CD14-positive monocyte (primary cell): ENCODE measurements around the gene STPG3. TPM values are rescaled to one million over a fixed set of nuclear protein-coding genes. Genes with fewer than 3 reads are reported as not detected.

Experiments used
- DNase-seq, 3 donors: peaks; one replicate each; pipeline ENCODE4 v3.0.0-alpha.2; 2011 to 2022
- H2AFZ ChIP-seq: 2 replicates; pipeline ENCODE4 v1.6.0; 2012; ENCODE audit warnings: mild to moderate bottlenecking, low read depth, low read length, inconsistent platforms; ENCODE audit not compliant: insufficient read depth, poor library complexity, severe bottlenecking
- H3K27ac ChIP-seq, 2 donors: 1 replicate in 1 of 2; 2 replicates in 1 of 2; pipeline ENCODE4 v1.5.1; 2012 to 2013; ENCODE audit warnings: low read length in 2 of 2, control low read depth in 1 of 2, inconsistent platforms in 1 of 2, low read depth in 1 of 2, mild to moderate bottlenecking in 1 of 2
- H3K27me3 ChIP-seq, 2 donors: one replicate each; pipeline versions ENCODE4 v1.6.0 to v1.6.1; 2011 to 2013; ENCODE audit warnings: low read length in 2 of 2; ENCODE audit not compliant: control insufficient read depth in 2 of 2, insufficient read depth in 2 of 2
- H3K36me3 ChIP-seq, 2 donors: replicated peaks in 1 of 2; 1 replicate in 1 of 2; 2 replicates in 1 of 2; pipeline versions ENCODE4 v1.5.1 to v1.6.1; 2012 to 2013; ENCODE audit warnings: low read length in 2 of 2, control low read depth in 1 of 2, inconsistent platforms in 1 of 2, mild to moderate bottlenecking in 1 of 2; ENCODE audit not compliant: insufficient read depth in 2 of 2, control insufficient read depth in 1 of 2
- H3K4me1 ChIP-seq, 2 donors: 1 replicate in 1 of 2; 2 replicates in 1 of 2; pipeline versions ENCODE4 v1.5.1 to v1.6.1; 2012 to 2013; ENCODE audit warnings: low read length in 2 of 2, control low read depth in 1 of 2, inconsistent platforms in 1 of 2, mild to moderate bottlenecking in 1 of 2, moderate library complexity in 1 of 2; ENCODE audit not compliant: insufficient read depth in 2 of 2, control insufficient read depth in 1 of 2
- H3K4me2 ChIP-seq: replicated peaks from 2 replicates; pipeline ENCODE3; 2012; ENCODE audit warnings: low read length, moderate library complexity, mild to moderate bottlenecking; ENCODE audit not compliant: poor library complexity, severe bottlenecking; ENCODE audit errors: extremely low read depth
- H3K4me3 ChIP-seq, 3 experiments: fragments of 200-600 bp in 1 of 3; sonication (generic) in 1 of 3; replicated peaks in 1 of 3; 1 replicate in 2 of 3; 2 replicates in 1 of 3; pipeline ENCODE4 v1.5.1; 2011 to 2013; ENCODE audit warnings: low read length in 3 of 3, mild to moderate bottlenecking in 3 of 3, control low read depth in 2 of 3, low read depth in 2 of 3, inconsistent platforms in 1 of 3, moderate library complexity in 1 of 3
- H3K79me2 ChIP-seq: 2 replicates; pipeline ENCODE4 v1.6.0; 2012; ENCODE audit warnings: mild to moderate bottlenecking, control low read depth, inconsistent platforms, low read length, moderate library complexity; ENCODE audit not compliant: insufficient read depth
- H3K9ac ChIP-seq: 2 replicates; pipeline ENCODE4 v1.6.0; 2017; ENCODE audit warnings: low read length, mild to moderate bottlenecking; ENCODE audit not compliant: insufficient read depth, poor library complexity, severe bottlenecking
- H3K9me3 ChIP-seq, 2 donors: replicated peaks in 1 of 2; 1 replicate in 1 of 2; 2 replicates in 1 of 2; pipeline versions ENCODE4 v1.5.1 to v1.6.1; 2012 to 2013; ENCODE audit warnings: low read length in 2 of 2, control low read depth in 1 of 2; ENCODE audit not compliant: control insufficient read depth in 1 of 2, insufficient read depth in 1 of 2
- H4K20me1 ChIP-seq: 2 replicates; pipeline ENCODE4 v1.6.0; 2012; ENCODE audit warnings: mild to moderate bottlenecking, low read length, control low read depth, moderate library complexity; ENCODE audit not compliant: insufficient read depth
- H3K27ac Mint-ChIP-seq, 7 donors: one replicate each; pipeline ENCODE4 v1.8.0; 2020; ENCODE audit warnings: mild to moderate bottlenecking in 7 of 7, mixed read lengths in 7 of 7, moderate library complexity in 6 of 7, inconsistent platforms in 2 of 7
- H3K27me3 Mint-ChIP-seq, 3 donors: one replicate each; pipeline ENCODE4 v1.8.0; 2021 to 2022; ENCODE audit warnings: low read depth in 3 of 3, mild to moderate bottlenecking in 3 of 3, mixed read lengths in 3 of 3, moderate library complexity in 3 of 3, inconsistent platforms in 1 of 3
- H3K36me3 Mint-ChIP-seq, 2 donors: one replicate each; pipeline ENCODE4 v1.8.0; 2020; ENCODE audit warnings: mixed read lengths in 2 of 2, inconsistent platforms in 1 of 2, mild to moderate bottlenecking in 1 of 2
- H3K4me1 Mint-ChIP-seq: one replicate; pipeline ENCODE4 v1.8.0; 2020; ENCODE audit warnings: mild to moderate bottlenecking, mixed read lengths
- H3K4me3 Mint-ChIP-seq, 2 donors: one replicate each; pipeline ENCODE4 v1.8.0; 2020; ENCODE audit warnings: mild to moderate bottlenecking in 2 of 2, mixed read lengths in 2 of 2, moderate library complexity in 1 of 2
- H3K9me3 Mint-ChIP-seq, 7 donors: one replicate each; pipeline ENCODE4 v1.8.0; 2020 to 2022; ENCODE audit warnings: mixed read lengths in 7 of 7, mild to moderate bottlenecking in 6 of 7, moderate library complexity in 6 of 7, inconsistent platforms in 2 of 7
- WGBS: methylation state at CpG from one replicate; pipeline ENCODE4 v1.1.5; 2013; ENCODE audit warnings: missing lambda C conversion rate; ENCODE audit not compliant: insufficient coverage; 5-methylcytosine and 5-hydroxymethylcytosine counted together
- intact Hi-C, 2 donors: fragments of 100-400 bp; cut with micrococcal nuclease; formaldehyde crosslinking; loops; one replicate each; pipeline versions ENCODE4 v1.15.0 to v1.15.1; 2023
- polyA plus RNA-seq, 3 donors: library from polyadenylated mRNA; depleted of rRNA in 1 of 3; unstranded in 2 of 3; stranded (reverse) in 1 of 3; fragments of 300-500 nt in 2 of 3; fragments of >200 nt in 1 of 3; fragmentation: Illumina TruSeq in 2 of 3; gene quantifications; 1 replicate in 2 of 3; 2 replicates in 1 of 3; pipeline ENCODE4 v1.2.3, GENCODE V29; 2012 to 2021
- TF ChIP-seq, protein P1 (sequence below): fragments of 200-600 bp; IDR thresholded peaks from one replicate; pipeline ENCODE4 v1.8.0; 2022; ENCODE audit warnings: antibody characterized with exemption, mild to moderate bottlenecking

STPG3 gene
- polyA plus RNA-seq, 3 donors, result not detected

DNA sequence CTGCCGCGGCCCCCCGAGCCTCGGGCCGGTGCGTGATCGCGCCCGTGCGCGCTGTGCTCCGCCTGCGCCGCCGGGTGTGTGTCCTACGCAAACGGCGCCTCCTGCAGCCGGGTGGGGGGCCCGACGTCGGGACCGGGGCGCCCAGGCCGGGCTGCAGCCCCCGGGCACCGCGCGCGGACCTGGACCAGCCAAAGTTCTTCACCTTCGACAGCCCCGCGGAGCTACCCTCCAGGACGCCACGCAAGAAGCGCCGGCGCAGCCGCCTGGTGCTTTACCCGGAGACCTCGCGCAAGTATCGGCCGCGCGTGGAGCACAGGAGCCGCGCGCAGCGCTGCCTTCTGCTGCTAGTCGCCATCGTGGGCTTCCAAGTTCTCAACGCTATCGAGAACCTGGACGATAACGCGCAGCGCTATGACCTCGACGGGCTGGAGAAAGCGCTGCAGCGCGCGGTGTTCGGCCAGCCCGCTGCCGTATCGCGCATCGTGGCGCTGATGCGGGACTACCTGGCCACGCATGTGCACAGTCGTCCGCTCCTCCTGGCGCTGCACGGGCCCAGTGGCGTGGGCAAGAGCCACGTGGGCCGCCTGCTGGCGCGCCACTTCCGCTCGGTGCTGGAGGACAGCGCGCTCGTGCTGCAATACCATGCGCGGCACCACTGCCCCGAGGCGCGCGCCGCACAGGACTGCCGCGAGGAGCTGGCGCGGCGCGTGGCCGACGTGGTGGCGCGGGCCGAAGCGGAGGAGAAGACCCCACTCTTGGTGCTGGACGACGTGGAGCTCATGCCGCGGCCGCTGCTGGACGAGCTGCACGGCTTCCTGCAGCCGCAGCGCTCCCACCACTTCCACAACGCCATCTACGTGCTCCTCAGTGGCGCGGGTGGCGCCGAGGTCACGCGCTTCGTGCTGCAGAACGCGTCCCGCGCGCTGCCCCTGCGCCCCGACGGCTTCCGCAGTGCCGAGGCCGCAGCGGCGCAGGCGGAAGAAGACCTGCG lies 27.9 kb downstream of the STPG3 start:
- H3K4me2 ChIP-seq, result peak overlapping the region; percentile 95
- no peaks in the 10 kb centered on the region for H3K9me3 ChIP-seq
- Mint-ChIP-seq H3K4me1 (peaks cover 51% of the 10 kb centered on the region), H3K9me3 (peaks cover 0 to 2% (median 0%) of the 10 kb centered on the region in 7 donors), H3K4me3 (peak overlapping the region in 1 of 2 donors; percentile 39), H3K27me3 (peaks cover 0 to 4% (median 2%) of the 10 kb centered on the region in 3 donors), H3K27ac (no peak overlapping the region), H3K36me3 (peaks cover 27 to 39% of the 10 kb centered on the region in 2 donors)
- H2AFZ ChIP-seq, result no peak overlapping the region
- DNase-seq, result no peak
- H3K27me3 ChIP-seq, result no peaks in the 10 kb centered on the region
- intact Hi-C loops, result no loop called here
- TF ChIP-seq, protein P1, sequence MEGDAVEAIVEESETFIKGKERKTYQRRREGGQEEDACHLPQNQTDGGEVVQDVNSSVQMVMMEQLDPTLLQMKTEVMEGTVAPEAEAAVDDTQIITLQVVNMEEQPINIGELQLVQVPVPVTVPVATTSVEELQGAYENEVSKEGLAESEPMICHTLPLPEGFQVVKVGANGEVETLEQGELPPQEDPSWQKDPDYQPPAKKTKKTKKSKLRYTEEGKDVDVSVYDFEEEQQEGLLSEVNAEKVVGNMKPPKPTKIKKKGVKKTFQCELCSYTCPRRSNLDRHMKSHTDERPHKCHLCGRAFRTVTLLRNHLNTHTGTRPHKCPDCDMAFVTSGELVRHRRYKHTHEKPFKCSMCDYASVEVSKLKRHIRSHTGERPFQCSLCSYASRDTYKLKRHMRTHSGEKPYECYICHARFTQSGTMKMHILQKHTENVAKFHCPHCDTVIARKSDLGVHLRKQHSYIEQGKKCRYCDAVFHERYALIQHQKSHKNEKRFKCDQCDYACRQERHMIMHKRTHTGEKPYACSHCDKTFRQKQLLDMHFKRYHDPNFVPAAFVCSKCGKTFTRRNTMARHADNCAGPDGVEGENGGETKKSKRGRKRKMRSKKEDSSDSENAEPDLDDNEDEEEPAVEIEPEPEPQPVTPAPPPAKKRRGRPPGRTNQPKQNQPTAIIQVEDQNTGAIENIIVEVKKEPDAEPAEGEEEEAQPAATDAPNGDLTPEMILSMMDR, result no peak
- H3K79me2 ChIP-seq, result peaks cover 56% of the 10 kb centered on the region
- peaks cover 26 to 49% of the 10 kb centered on the region in 2 donors for H3K36me3 ChIP-seq
- H3K4me3 ChIP-seq, result peak overlapping the region in 2 of 3 experiments; percentile 98 to 99
- H3K4me1 ChIP-seq, result peaks cover 50 to 85% of the 10 kb centered on the region in 2 donors
- H4K20me1 ChIP-seq, result peaks cover 62% of the 10 kb centered on the region
- peak overlapping the region; percentile 93 for H3K9ac ChIP-seq
- H3K27ac ChIP-seq, result no peak overlapping the region
- WGBS, result 95% methylated on average over 131 of the region's 139 CpGs

DNA sequence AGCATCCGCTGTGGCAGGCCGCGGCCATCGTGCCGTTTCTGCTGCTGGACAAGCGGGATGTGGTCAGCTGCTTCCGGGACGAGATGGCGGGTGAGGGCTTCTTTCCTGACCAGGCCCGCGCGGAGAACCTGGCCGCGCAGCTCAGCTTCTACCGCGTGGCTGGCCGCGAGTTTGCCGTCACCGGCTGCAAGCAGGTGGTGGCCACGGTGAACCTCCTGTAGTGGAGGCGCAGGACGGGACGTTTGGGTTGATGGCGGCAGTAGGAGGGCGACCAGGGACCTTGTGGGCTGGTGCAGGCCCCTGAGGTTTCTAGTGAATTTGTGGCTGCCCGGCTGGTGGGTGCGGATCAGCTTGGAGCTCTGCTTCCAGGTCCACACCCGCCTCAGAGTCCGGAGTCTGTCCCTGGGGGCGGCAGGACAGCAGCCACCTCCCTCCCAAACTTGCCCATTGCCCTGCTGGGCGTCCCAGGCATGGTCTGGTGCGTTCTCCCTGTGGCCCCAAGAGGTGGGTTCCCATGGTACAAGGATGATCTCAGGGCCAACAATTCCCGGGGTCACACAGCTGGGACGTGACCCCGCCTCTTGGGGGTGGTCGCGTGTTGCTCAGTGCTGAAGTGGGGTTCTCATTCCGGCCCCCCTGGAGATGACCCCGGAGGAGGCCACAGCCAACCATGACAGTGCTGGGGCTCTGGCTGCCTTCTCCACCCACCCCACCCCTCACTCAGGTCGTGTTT lies 28.8 kb downstream of the STPG3 start:
- H3K36me3 Mint-ChIP-seq, result peaks cover 29 to 38% of the 10 kb centered on the region in 2 donors
- no peak overlapping the region for H3K27ac Mint-ChIP-seq
- Histone ChIP-seq H3K4me1 (peaks cover 44 to 83% of the 10 kb centered on the region in 2 donors), H4K20me1 (peaks cover 68% of the 10 kb centered on the region), H3K4me2 (peak overlapping the region; percentile 36), H3K4me3 (peak overlapping the region in 1 of 3 experiments; percentile 30), H3K36me3 (peaks cover 26 to 47% of the 10 kb centered on the region in 2 donors), H2AFZ (no peak overlapping the region), H3K79me2 (peaks cover 56% of the 10 kb centered on the region), H3K9me3 (peaks cover 0 to 3% of the 10 kb centered on the region in 2 donors), H3K27me3 (no peaks in the 10 kb centered on the region), H3K9ac (no peak overlapping the region), H3K27ac (no peak overlapping the region)
- peak overlapping the region in 1 of 2 donors; percentile 39 for H3K4me3 Mint-ChIP-seq
- peak in 1 of 3 donors; percentile 4 for DNase-seq
- H3K4me1 Mint-ChIP-seq, result peaks cover 43% of the 10 kb centered on the region
- WGBS, result 95% methylated on average over 32 of the region's 41 CpGs
- intact Hi-C loops, result no loop called here
- peaks cover 0 to 4% (median 2%) of the 10 kb centered on the region in 7 donors for H3K9me3 Mint-ChIP-seq
- H3K27me3 Mint-ChIP-seq, result peaks cover 0 to 4% (median 2%) of the 10 kb centered on the region in 3 donors
- TF ChIP-seq, protein P1, result no peak
